ENCODE results near the gene URB1.
"Not testable (repeated sequence)": the region's sequence is repeated elsewhere in the genome, so short reads cannot be mapped to it uniquely, and the experiment has no call there.

URB1 gene

GRCh38 chr21:32276671-32277070, 116.1 kb downstream of the URB1 start:
- Histone ChIP-seq H2AFZ (ENCODE audit: low read length) (no peak overlapping the region), H3K9me3 (ENCODE audit: insufficient read depth, low read depth, low read length) (no peaks in the 10 kb centered on the region), H3K9ac (ENCODE audit: low read depth, low read length, poor library complexity, severe bottlenecking) (no peak overlapping the region), H3K27me3 (ENCODE audit: insufficient read depth, low read length, poor library complexity, severe bottlenecking) (no peaks in the 10 kb centered on the region), H4K20me1 (ENCODE audit: insufficient read depth, low read length, poor library complexity, severe bottlenecking) (no peaks in the 10 kb centered on the region), H3K4me1 (ENCODE audit: insufficient read depth, low read length, poor library complexity, severe bottlenecking) (peaks cover 19% of the 10 kb centered on the region), H3K4me2 (ENCODE audit: low read depth, low read length, poor library complexity, severe bottlenecking) (peak overlapping the region; percentile 76), H3F3A (ENCODE audit: low read depth) (no peaks in the 10 kb centered on the region), H3K9me2 (replicated peaks; ENCODE audit: low read depth, low read length) (no peaks in the 10 kb centered on the region), H3K79me2 (ENCODE audit: insufficient read depth, low read length) (peaks cover 35% of the 10 kb centered on the region), H3K4me3 (ENCODE audit: low read length, poor library complexity, severe bottlenecking) (peak overlapping the region; percentile 18), H3K36me3 (ENCODE audit: insufficient read depth, low read length) (peaks cover 8% of the 10 kb centered on the region; the same call in 1 of the 2 replicates)
- no peak for TF ChIP-seq EZH2phosphoT487 (IDR thresholded peaks at IDR 0.05; ENCODE audit: borderline replicate concordance)
- no peak for TF ChIP-seq CTCF (conservative IDR thresholded peaks at IDR 0.05; ENCODE audit: low read length)

- no peaks in the 10 kb centered on the region for H3K9me3 ChIP-seq (ENCODE audit: insufficient read depth, low read depth, low read length)
- peaks cover 6% of the 10 kb centered on the region for H3K4me1 ChIP-seq (ENCODE audit: insufficient read depth, low read length, poor library complexity, severe bottlenecking)
- H3K4me3 ChIP-seq (ENCODE audit: low read length, poor library complexity, severe bottlenecking): no peak overlapping the region
- TF ChIP-seq EZH2phosphoT487 (IDR thresholded peaks at IDR 0.05; ENCODE audit: borderline replicate concordance) (no peak), CTCF (conservative IDR thresholded peaks at IDR 0.05; ENCODE audit: low read length) (no peak)
- H3K4me2 ChIP-seq (ENCODE audit: low read depth, low read length, poor library complexity, severe bottlenecking): no peak overlapping the region
- H3K9me2 ChIP-seq (replicated peaks; ENCODE audit: low read depth, low read length): no peaks in the 10 kb centered on the region
- no peaks in the 10 kb centered on the region for H4K20me1 ChIP-seq (ENCODE audit: insufficient read depth, low read length, poor library complexity, severe bottlenecking)
- peaks cover 13% of the 10 kb centered on the region; the same call in 1 of the 2 replicates for H3K79me2 ChIP-seq (ENCODE audit: insufficient read depth, low read length)
- no peaks in the 10 kb centered on the region for H3F3A ChIP-seq (ENCODE audit: low read depth)
- H3K9ac ChIP-seq (ENCODE audit: low read depth, low read length, poor library complexity, severe bottlenecking): no peak overlapping the region
- H3K27me3 ChIP-seq (ENCODE audit: insufficient read depth, low read length, poor library complexity, severe bottlenecking): no peaks in the 10 kb centered on the region
- H2AFZ ChIP-seq (ENCODE audit: low read length): no peak overlapping the region
- H3K36me3 ChIP-seq (ENCODE audit: insufficient read depth, low read length): peaks cover 45% of the 10 kb centered on the region; the same call in 1 of the 2 replicates
Measured at GRCh38 chr21:32270748-32271147, 122.1 kb downstream of the URB1 start.

- not testable (repeated sequence) for H3K9me2 ChIP-seq (replicated peaks; ENCODE audit: low read depth, low read length); H3K9me3 ChIP-seq (ENCODE audit: insufficient read depth, low read depth, low read length); H2AFZ ChIP-seq (ENCODE audit: low read length); H3K4me1 ChIP-seq (ENCODE audit: insufficient read depth, low read length, poor library complexity, severe bottlenecking); H4K20me1 ChIP-seq (ENCODE audit: insufficient read depth, low read length, poor library complexity, severe bottlenecking); H3F3A ChIP-seq (ENCODE audit: low read depth); H3K4me2 ChIP-seq (ENCODE audit: low read depth, low read length, poor library complexity, severe bottlenecking); H3K79me2 ChIP-seq (ENCODE audit: insufficient read depth, low read length); H3K4me3 ChIP-seq (ENCODE audit: low read length, poor library complexity, severe bottlenecking); H3K27me3 ChIP-seq (ENCODE audit: insufficient read depth, low read length, poor library complexity, severe bottlenecking); H3K9ac ChIP-seq (ENCODE audit: low read depth, low read length, poor library complexity, severe bottlenecking)
- peaks cover 33% of the 10 kb centered on the region; the same call in 1 of the 2 replicates for H3K36me3 ChIP-seq (ENCODE audit: insufficient read depth, low read length)
Measured at GRCh38 chr21:32265321-32265720, 127.5 kb downstream of the URB1 start.

GRCh38 chr21:32261929-32262328, 130.9 kb downstream of the URB1 start:
- Histone ChIP-seq H3K4me2 (ENCODE audit: low read depth, low read length, poor library complexity, severe bottlenecking) (no peak overlapping the region), H4K20me1 (ENCODE audit: insufficient read depth, low read length, poor library complexity, severe bottlenecking) (no peaks in the 10 kb centered on the region), H3K79me2 (ENCODE audit: insufficient read depth, low read length) (no peaks in the 10 kb centered on the region), H3K4me1 (ENCODE audit: insufficient read depth, low read length, poor library complexity, severe bottlenecking) (no peaks in the 10 kb centered on the region), H3K9me3 (ENCODE audit: insufficient read depth, low read depth, low read length) (no peaks in the 10 kb centered on the region), H3K9ac (ENCODE audit: low read depth, low read length, poor library complexity, severe bottlenecking) (no peak overlapping the region), H3K9me2 (replicated peaks; ENCODE audit: low read depth, low read length) (no peaks in the 10 kb centered on the region), H3K36me3 (ENCODE audit: insufficient read depth, low read length) (peaks cover 3% of the 10 kb centered on the region; the same call in 1 of the 2 replicates), H3K4me3 (ENCODE audit: low read length, poor library complexity, severe bottlenecking) (no peak overlapping the region), H2AFZ (ENCODE audit: low read length) (no peak overlapping the region), H3F3A (ENCODE audit: low read depth) (no peaks in the 10 kb centered on the region), H3K27me3 (ENCODE audit: insufficient read depth, low read length, poor library complexity, severe bottlenecking) (no peaks in the 10 kb centered on the region)
- no peak for TF ChIP-seq CTCF (conservative IDR thresholded peaks at IDR 0.05; ENCODE audit: low read length)
- no peak for TF ChIP-seq EZH2phosphoT487 (IDR thresholded peaks at IDR 0.05; ENCODE audit: borderline replicate concordance)

Data from Loucy (cell line).